ENCODE data around the gene ERG28. TPM values are rescaled to one million over a fixed set of nuclear protein-coding genes. Genes with fewer than 3 reads are reported as not detected.
A peak's percentile ranks its signal among the peaks of the same experiment; 100 is the strongest.

ERG28 gene
- total and polyA plus RNA-seq, 2 of the 13 experiments (the other 11 are each of a cell fraction or from before 2014, with no cell fraction given): 27.3 to 32.3 TPM

- TF ChIP-seq ZNF343 (CRISPR knock-in tag; IDR thresholded peaks at IDR 0.05) (peak; percentile 25; the same call in 1 of the 2 replicates), ZNF720 (CRISPR knock-in tag; IDR thresholded peaks at IDR 0.05) (no peak), GABPB1 (CRISPR knock-in tag; IDR thresholded peaks at IDR 0.05) (peak; percentile 72), IRF9 (CRISPR knock-in tag; IDR thresholded peaks at IDR 0.05; ENCODE audit: borderline replicate concordance) (no peak; the same call in 1 of the 2 replicates), ZFY (CRISPR knock-in tag; IDR thresholded peaks at IDR 0.05) (no peak), NAIF1 (CRISPR knock-in tag; IDR thresholded peaks at IDR 0.05; ENCODE audit: borderline replicate concordance) (peak; percentile 83; the same call in 1 of the 2 replicates), ZHX2 (IDR thresholded peaks at IDR 0.05; ENCODE audit: low read depth) (peak; percentile 83), ZHX2 (CRISPR knock-in tag; IDR thresholded peaks at IDR 0.05; ENCODE audit: borderline replicate concordance) (no peak), MTF1 (CRISPR knock-in tag; IDR thresholded peaks at IDR 0.05) (no peak), CHD4 (IDR thresholded peaks at IDR 0.05; ENCODE audit: borderline replicate concordance, low read length) (no peak), ZGPAT (CRISPR knock-in tag; IDR thresholded peaks at IDR 0.05) (peak; percentile 60), ZBTB33 (CRISPR knock-in tag; IDR thresholded peaks at IDR 0.05) (peak; percentile 7; the same call in 1 of the 2 replicates), PAWR (CRISPR knock-in tag; IDR thresholded peaks at IDR 0.05; ENCODE audit: borderline replicate concordance) (no peak), GRHL1 (CRISPR knock-in tag; conservative IDR thresholded peaks at IDR 0.05) (no peak), ZNF30 (CRISPR knock-in tag; IDR thresholded peaks at IDR 0.05) (no peak)
Observed at GRCh38 chr14:75660630-75661498, at the start of gene ERG28, which contains the start of gene TTLL5 (continued).

Measured in HepG2 (cell line).